ENCODE data around the gene TMEM232.

DNA sequence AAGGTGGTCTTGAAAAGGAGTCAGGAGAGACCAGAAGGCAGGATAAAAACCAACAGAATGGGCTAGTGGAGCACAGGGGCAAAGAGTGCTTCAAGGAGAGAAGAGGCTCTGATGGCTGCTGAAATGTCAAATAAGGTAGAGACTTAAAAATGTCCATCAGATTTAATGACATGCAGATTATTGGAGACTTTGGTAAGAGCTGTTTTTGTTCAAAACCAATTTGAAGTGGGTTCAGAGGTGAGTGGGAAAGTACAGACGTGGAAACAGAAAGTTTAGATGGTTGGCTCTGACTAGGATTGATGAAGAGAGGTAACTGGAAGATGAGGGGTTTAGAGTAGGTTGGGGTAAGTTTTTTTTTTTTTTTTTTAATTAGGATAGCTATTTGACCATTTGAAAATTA lies 26.5 kb upstream of the TMEM232 start:
- TF ChIP-seq, protein P1, sequence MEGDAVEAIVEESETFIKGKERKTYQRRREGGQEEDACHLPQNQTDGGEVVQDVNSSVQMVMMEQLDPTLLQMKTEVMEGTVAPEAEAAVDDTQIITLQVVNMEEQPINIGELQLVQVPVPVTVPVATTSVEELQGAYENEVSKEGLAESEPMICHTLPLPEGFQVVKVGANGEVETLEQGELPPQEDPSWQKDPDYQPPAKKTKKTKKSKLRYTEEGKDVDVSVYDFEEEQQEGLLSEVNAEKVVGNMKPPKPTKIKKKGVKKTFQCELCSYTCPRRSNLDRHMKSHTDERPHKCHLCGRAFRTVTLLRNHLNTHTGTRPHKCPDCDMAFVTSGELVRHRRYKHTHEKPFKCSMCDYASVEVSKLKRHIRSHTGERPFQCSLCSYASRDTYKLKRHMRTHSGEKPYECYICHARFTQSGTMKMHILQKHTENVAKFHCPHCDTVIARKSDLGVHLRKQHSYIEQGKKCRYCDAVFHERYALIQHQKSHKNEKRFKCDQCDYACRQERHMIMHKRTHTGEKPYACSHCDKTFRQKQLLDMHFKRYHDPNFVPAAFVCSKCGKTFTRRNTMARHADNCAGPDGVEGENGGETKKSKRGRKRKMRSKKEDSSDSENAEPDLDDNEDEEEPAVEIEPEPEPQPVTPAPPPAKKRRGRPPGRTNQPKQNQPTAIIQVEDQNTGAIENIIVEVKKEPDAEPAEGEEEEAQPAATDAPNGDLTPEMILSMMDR (IDR thresholded peaks at IDR 0.05; ENCODE audit: insufficient read depth, low read length) = no peak
- TF ChIP-seq POLR2AphosphoS5 (IDR thresholded peaks at IDR 0.05; ENCODE audit: low read depth) = no peak
- TF ChIP-seq, protein P2, sequence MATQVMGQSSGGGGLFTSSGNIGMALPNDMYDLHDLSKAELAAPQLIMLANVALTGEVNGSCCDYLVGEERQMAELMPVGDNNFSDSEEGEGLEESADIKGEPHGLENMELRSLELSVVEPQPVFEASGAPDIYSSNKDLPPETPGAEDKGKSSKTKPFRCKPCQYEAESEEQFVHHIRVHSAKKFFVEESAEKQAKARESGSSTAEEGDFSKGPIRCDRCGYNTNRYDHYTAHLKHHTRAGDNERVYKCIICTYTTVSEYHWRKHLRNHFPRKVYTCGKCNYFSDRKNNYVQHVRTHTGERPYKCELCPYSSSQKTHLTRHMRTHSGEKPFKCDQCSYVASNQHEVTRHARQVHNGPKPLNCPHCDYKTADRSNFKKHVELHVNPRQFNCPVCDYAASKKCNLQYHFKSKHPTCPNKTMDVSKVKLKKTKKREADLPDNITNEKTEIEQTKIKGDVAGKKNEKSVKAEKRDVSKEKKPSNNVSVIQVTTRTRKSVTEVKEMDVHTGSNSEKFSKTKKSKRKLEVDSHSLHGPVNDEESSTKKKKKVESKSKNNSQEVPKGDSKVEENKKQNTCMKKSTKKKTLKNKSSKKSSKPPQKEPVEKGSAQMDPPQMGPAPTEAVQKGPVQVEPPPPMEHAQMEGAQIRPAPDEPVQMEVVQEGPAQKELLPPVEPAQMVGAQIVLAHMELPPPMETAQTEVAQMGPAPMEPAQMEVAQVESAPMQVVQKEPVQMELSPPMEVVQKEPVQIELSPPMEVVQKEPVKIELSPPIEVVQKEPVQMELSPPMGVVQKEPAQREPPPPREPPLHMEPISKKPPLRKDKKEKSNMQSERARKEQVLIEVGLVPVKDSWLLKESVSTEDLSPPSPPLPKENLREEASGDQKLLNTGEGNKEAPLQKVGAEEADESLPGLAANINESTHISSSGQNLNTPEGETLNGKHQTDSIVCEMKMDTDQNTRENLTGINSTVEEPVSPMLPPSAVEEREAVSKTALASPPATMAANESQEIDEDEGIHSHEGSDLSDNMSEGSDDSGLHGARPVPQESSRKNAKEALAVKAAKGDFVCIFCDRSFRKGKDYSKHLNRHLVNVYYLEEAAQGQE (IDR thresholded peaks at IDR 0.05; ENCODE audit: insufficient replicate concordance, low read depth) = no peak

Measured in HL-60 (cell line).